Stimulated activated naive B cell treated with anti-CD40 and anti-IgM and Interleukin-4, amounts not matched to agents 10 μg/mL and 1 μg/mL and 100 μg/mL, for 72 hours (primary cell): ENCODE results near the gene CLEC16A.
A peak's percentile ranks its signal among the peaks of the same experiment; 100 is the strongest.

Experiments used
- ATAC-seq, 2 donors: fragments of 150-1000 bp; cut with Tn5 transposase; replicated peaks; 2 replicates each; pipeline ENCODE4 v1.10.0; 2021; ENCODE audit warnings: moderate library complexity in 1 of 2
- DNase-seq: peaks from one replicate; pipeline ENCODE4 v3.0.0; 2021
- H3K27ac Mint-ChIP-seq: one replicate; pipeline ENCODE4 v1.8.0; 2022; ENCODE audit warnings: mild to moderate bottlenecking, mixed read lengths
- H3K27me3 Mint-ChIP-seq, 2 donors: one replicate each; pipeline ENCODE4 v1.8.0; 2022; ENCODE audit warnings: mixed read lengths in 2 of 2
- H3K36me3 Mint-ChIP-seq, 2 donors: one replicate each; pipeline ENCODE4 v1.8.0; 2022; ENCODE audit warnings: mixed read lengths in 2 of 2, mild to moderate bottlenecking in 1 of 2
- H3K4me1 Mint-ChIP-seq, 2 donors: one replicate each; pipeline ENCODE4 v1.8.0; 2022; ENCODE audit warnings: mixed read lengths in 2 of 2, mild to moderate bottlenecking in 1 of 2
- H3K4me3 Mint-ChIP-seq, 2 donors: one replicate each; pipeline ENCODE4 v1.8.0; 2022; ENCODE audit warnings: mild to moderate bottlenecking in 2 of 2, mixed read lengths in 2 of 2, moderate library complexity in 1 of 2
- H3K9me3 Mint-ChIP-seq, 2 donors: one replicate each; pipeline ENCODE4 v1.8.0; 2022; ENCODE audit warnings: mixed read lengths in 2 of 2, mild to moderate bottlenecking in 1 of 2

CLEC16A gene

DNA sequence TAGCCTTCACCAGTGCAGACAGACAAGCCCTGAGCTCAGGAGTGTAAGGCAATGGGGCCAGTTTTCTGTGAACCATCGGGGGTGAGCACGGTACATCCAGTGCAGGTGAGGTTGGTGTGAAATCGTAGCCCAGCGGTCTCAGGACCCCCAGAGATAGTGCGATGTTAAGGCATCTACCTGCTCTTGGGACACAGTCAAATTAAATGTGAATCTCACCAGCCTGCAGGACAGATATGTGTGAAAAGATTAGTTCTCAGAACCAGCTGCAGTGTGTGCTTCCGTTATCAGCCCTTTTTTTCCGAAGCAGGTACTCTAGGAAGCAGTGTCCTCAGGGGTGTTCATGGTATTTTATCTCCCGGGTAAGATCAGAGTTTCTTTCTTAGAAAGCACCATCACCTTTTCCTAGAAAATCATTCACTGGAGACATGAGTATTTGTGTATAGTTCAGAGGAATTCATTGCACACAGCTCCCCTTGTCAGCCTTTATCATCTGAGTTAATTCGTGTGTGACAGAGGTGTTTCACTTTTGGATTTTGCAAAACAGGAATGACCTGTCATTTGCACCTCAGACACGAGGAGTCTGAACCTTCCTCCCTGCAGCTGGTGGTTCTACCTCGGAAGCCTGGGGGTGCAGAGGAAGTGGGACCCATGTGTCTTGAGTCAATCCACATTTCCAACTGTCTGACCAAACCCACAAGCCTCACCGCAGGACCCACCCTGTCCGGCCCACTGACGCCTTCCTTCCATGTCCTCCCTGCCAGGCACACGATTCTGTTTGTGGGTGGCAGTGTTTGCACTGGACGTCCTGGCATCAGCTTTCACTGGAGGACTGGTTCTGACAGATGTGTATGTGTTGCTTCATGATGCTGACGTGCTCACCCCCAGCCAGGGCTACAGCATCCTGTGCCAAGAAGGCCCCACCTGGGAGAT, 107.8 kb downstream of the CLEC16A start:
- H3K27me3 Mint-ChIP-seq: no peaks in the 10 kb centered on the region
- ATAC-seq (peak; percentile 88 to 89), DNase-seq (peak; percentile 88)
- peak overlapping the region; percentile 18 to 23 for H3K4me3 Mint-ChIP-seq
- H3K36me3 Mint-ChIP-seq: peaks cover 64 to 81% of the 10 kb centered on the region in 2 donors
- H3K4me1 Mint-ChIP-seq: peaks cover 55 to 87% of the 10 kb centered on the region in 2 donors
- H3K9me3 Mint-ChIP-seq: no peaks in the 10 kb centered on the region
- H3K27ac Mint-ChIP-seq: peak overlapping the region; percentile 97

DNA sequence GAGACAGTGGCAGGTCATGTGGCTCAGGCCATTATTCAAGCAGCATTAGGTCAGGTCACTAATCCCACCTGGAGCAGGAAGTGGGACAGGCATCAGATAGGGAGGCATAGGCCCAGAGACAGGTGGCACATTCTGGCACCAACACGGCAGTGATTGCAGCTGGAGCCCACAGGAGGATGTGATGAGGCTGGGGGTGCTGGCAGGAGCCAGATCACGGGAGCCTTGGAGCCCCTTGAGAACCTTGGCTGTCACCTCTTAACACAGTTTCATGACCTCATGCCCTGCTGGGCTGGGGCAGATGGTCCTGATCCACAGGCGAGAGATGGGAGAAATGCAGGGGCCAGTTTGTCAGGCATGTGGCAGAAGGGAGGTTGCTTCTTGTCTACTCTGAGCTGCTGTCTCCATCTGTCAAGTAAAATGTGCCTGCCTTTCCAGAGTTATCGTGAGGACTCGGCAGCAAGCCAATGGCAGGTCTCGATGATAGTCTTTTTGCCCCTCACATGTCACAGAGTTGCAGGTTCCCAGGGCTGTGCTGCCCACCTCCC, 109.6 kb downstream of the CLEC16A start:
- DNase-seq (no peak), ATAC-seq (no peak)
- no peaks in the 10 kb centered on the region for H3K9me3 Mint-ChIP-seq
- no peak overlapping the region for H3K4me3 Mint-ChIP-seq
- peaks cover 50 to 68% of the 10 kb centered on the region in 2 donors for H3K4me1 Mint-ChIP-seq
- H3K27me3 Mint-ChIP-seq: no peaks in the 10 kb centered on the region
- peak overlapping the region; percentile 57 for H3K27ac Mint-ChIP-seq
- peaks cover 53 to 73% of the 10 kb centered on the region in 2 donors for H3K36me3 Mint-ChIP-seq

DNA sequence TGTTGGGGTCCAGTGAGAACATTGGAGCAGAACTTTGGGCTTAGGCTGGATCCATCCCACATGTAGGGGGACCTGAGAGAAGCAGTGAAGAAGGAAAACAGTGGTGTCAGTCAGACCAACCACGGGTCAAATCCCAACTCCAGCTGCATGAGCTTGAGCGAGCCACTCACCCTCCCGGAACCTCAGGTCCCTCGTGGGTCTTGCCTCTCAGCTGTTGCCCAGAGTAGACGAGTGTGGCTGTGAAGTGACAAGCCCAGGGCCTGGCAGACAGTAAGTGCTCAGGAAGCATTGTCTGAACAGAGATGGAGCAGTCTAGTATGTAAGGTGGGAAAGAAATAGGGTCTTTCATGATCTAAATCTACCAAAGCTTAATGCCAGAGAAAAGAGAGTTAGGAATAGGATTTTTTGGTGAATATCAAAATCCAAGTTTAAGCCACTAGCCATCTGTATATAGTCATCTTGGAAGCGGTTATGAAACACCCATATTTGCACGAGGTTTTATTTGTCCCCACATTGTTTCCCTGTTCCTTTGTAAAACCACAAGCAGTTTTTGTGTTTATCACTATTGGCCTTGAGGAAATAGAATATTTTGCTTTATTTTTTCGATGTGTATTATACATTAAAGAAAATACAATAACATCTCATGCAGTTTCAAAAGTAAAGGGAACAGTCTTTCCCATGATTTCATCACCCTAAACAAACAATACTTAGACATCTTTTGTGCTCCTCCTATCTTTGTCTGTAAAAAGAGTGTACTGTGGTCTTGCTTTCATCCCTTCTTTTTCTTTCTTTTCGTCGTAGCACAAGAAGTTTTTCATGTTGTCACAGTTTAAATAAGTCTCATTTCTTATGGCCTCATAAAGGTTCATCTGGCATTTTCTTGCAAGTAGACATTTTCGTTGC, 112.0 kb downstream of the CLEC16A start:
- no peak for ATAC-seq
- H3K4me1 Mint-ChIP-seq: peaks cover 33 to 51% of the 10 kb centered on the region in 2 donors
- peak overlapping the region; percentile 81 for H3K27ac Mint-ChIP-seq
- DNase-seq: no peak
- H3K9me3 Mint-ChIP-seq: no peaks in the 10 kb centered on the region
- no peaks in the 10 kb centered on the region for H3K27me3 Mint-ChIP-seq
- H3K36me3 Mint-ChIP-seq: peaks cover 57 to 74% of the 10 kb centered on the region in 2 donors
- no peak overlapping the region for H3K4me3 Mint-ChIP-seq

DNA sequence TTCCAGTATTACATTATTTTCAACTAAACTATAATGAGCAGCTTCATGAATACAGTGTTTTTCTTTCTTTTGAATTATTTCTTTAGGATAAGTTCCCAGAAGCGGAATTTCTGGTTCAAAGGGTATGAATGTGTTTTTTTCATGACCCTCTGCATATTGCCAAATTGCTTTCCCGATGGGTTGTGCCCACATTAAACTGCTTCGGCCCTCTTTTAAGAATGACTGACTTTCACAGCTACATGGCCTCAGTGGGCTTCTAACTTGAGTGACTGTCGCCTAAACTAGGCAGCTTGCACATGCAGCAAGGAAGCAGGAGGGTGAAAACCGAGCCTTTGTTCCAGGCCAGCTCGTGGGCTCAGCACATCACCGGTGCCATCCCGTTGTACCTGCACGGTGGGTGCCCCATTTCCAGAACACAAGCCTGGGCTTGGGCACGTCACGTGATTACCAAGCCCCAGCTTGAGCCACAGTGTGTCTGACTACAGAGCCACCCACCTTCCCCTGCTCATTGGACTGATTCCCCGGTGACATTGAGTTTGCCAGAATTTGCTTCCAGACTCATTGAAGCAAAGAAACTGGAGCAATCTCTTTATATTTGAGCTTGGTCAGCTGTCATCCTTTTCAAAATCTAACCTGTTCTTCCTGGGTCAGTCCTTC, 112.8 kb downstream of the CLEC16A start:
- ATAC-seq (no peak), DNase-seq (no peak)
- Mint-ChIP-seq H3K9me3 (no peaks in the 10 kb centered on the region), H3K36me3 (peaks cover 62 to 77% of the 10 kb centered on the region in 2 donors), H3K4me3 (no peak overlapping the region), H3K27ac (peak overlapping the region; percentile 4), H3K4me1 (peaks cover 25 to 49% of the 10 kb centered on the region in 2 donors), H3K27me3 (no peaks in the 10 kb centered on the region)

DNA sequence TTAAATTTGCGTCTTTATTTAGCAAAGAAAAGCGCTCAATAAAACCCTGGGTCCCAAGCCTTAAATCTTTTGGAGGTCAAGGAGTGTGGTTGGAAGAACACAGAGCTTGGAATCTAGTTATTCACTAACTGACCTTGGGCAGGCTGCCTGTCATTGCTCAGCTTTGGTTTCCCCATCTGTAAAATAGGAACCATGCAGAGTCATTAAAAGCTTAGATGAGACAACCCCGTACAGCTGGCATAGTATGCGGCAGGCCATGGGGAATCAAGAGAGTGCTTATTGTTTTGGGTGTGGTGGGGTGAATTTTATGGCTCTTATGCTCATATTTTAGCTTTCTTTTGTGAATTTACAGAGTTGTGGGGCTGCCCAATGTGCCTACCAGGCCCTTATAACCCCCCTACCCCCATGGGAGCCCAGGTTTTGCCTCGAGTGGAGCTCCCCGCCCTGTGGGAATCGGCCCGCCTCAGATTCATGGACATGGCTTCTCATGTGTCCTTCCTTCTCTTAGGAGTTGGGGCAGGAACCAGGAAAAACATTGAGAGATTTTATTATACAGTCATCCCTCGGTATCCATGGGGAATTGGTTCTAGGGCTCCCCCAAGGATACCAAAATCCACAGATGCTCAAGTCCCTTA, 113.5 kb downstream of the CLEC16A start:
- H3K27me3 Mint-ChIP-seq: no peaks in the 10 kb centered on the region
- H3K9me3 Mint-ChIP-seq: no peaks in the 10 kb centered on the region
- peaks cover 62 to 70% of the 10 kb centered on the region in 2 donors for H3K36me3 Mint-ChIP-seq
- ATAC-seq (no peak), DNase-seq (no peak)
- H3K27ac Mint-ChIP-seq: peak overlapping the region; percentile 81
- no peak overlapping the region for H3K4me3 Mint-ChIP-seq
- peaks cover 18 to 42% of the 10 kb centered on the region in 2 donors for H3K4me1 Mint-ChIP-seq

DNA sequence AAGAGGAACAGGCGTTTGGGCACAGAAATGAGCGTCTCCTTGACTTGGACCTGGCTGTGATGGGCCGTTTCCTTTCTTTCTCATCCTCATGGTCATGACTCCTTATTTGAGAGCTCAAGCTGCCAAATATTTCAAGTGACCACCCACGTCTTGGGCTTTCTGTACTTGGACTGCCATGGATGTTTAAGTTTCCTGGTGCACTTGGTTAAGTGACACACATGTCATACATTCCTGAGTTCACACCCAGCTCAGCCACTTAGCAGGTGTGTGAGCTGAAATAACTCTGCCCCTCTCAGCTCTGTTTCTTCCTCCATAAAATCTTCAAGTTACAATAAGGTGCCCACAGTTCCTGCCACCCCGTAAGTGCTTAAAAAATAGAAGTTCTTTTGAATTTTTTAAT, 114.5 kb downstream of the CLEC16A start:
- ATAC-seq (no peak), DNase-seq (no peak)
- no peak overlapping the region for H3K4me3 Mint-ChIP-seq
- peak overlapping the region; percentile 51 for H3K27ac Mint-ChIP-seq
- H3K36me3 Mint-ChIP-seq: peaks cover 67 to 72% of the 10 kb centered on the region in 2 donors
- no peaks in the 10 kb centered on the region for H3K9me3 Mint-ChIP-seq
- H3K4me1 Mint-ChIP-seq: peaks cover 18 to 40% of the 10 kb centered on the region in 2 donors
- H3K27me3 Mint-ChIP-seq: no peaks in the 10 kb centered on the region

DNA sequence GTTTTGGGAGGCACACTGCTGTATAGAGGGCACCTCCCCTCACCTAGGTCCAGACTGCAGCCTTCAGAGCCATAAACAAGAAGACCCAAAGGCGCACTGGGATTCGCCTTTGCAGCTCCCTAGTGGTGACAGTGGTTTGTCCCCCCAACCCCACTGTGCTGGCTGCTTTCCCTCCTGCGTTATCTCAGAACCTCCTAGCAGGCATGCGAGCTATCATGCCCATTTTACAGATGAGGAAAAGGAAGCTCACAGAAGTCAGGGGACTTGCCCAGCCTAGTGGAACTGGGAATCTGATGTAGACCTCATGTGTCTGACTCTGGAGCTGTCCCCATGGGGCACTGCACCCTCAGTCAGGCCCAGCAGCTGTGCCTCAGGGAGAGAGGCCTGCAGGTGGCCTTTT, 115.2 kb downstream of the CLEC16A start:
- ATAC-seq (no peak), DNase-seq (no peak)
- Mint-ChIP-seq H3K9me3 (no peaks in the 10 kb centered on the region), H3K36me3 (peaks cover 70 to 73% of the 10 kb centered on the region in 2 donors), H3K27me3 (no peaks in the 10 kb centered on the region), H3K27ac (no peak overlapping the region), H3K4me1 (peaks cover 15 to 41% of the 10 kb centered on the region in 2 donors), H3K4me3 (no peak overlapping the region)

DNA sequence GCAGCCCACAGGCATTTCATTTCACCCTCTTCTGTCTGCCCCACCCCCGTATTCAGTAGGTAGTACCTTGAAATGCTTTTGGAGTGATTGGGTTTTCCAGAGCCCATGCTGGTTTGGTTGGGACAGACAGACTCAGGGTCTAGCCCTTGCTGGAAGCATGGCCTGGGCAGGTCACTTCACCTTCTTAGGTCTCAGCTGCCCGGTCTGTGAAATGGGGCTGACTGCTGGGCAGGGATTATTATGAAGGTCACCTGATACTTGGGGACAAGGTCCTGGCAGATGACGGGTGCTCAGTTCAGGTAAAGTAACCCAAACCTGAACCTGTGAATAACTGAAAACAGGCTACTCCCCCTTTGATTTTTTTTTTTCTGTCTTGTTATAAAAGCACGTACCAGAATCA, 116.0 kb downstream of the CLEC16A start:
- Mint-ChIP-seq H3K4me1 (peaks cover 13 to 35% of the 10 kb centered on the region in 2 donors), H3K9me3 (no peaks in the 10 kb centered on the region), H3K27ac (peak overlapping the region; percentile 67), H3K4me3 (no peak overlapping the region), H3K27me3 (no peaks in the 10 kb centered on the region), H3K36me3 (peaks cover 67 to 73% of the 10 kb centered on the region in 2 donors)
- no peak for ATAC-seq
- DNase-seq: no peak

DNA sequence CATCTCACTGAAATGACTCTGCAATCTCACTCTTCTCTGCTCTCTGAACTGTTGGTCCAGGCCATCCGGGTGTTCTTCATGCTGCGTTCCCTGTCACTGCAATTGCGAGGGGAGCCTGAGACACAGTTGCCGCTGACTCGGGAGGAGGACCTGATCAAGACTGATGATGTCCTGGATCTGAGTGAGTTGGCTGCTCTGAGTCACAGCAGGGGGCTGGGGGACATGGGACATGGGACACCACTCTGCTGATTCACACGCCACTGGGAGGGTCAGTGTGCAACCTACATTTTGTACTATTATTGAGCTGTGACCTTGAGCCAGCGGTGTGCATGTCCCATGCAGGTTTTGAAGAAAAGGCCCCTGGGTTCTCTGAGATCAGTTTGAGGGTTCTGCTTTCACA, 116.5 kb downstream of the CLEC16A start:
- Mint-ChIP-seq H3K36me3 (peaks cover 66 to 73% of the 10 kb centered on the region in 2 donors), H3K27me3 (no peaks in the 10 kb centered on the region), H3K4me1 (peaks cover 12 to 33% of the 10 kb centered on the region in 2 donors), H3K4me3 (peak overlapping the region in 1 of 2 donors; percentile 1), H3K27ac (no peak overlapping the region), H3K9me3 (no peaks in the 10 kb centered on the region)
- no peak for ATAC-seq
- no peak for DNase-seq

DNA sequence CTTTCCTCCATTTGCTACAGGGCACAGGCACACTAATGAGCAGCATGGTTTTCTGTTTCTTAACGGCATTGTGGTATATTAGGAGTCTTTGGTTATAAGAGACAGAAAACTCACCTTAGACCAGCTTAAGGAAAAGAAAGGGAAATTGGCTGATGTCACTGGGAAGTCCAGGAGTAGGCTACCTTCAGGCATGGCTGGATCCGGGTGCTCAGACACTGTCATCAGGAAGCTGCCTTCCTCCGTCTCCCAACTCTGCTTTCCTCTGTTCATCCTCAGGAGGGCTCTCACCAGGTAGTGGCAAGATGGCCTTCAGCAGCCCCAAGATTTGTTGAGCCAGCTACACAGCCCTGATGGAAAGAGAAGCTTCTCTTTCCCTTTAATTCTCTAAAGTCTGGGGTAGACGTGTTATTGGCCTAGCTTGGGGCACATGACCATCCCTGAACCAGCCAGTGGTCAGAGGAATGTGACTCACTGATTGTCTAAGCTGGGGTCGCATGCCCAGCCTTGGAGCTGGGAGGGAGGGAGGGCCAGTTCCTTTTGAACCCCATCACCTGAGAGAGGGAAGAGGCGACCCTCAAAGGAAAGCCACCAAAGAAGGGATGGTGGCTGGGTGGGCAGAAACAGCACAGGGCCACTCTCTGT, 117.4 kb downstream of the CLEC16A start:
- Mint-ChIP-seq H3K27me3 (no peaks in the 10 kb centered on the region), H3K27ac (no peak overlapping the region), H3K9me3 (no peaks in the 10 kb centered on the region), H3K36me3 (peaks cover 60 to 70% of the 10 kb centered on the region in 2 donors), H3K4me1 (peaks cover 5 to 27% of the 10 kb centered on the region in 2 donors), H3K4me3 (no peak overlapping the region)
- no peak for DNase-seq
- ATAC-seq: no peak

DNA sequence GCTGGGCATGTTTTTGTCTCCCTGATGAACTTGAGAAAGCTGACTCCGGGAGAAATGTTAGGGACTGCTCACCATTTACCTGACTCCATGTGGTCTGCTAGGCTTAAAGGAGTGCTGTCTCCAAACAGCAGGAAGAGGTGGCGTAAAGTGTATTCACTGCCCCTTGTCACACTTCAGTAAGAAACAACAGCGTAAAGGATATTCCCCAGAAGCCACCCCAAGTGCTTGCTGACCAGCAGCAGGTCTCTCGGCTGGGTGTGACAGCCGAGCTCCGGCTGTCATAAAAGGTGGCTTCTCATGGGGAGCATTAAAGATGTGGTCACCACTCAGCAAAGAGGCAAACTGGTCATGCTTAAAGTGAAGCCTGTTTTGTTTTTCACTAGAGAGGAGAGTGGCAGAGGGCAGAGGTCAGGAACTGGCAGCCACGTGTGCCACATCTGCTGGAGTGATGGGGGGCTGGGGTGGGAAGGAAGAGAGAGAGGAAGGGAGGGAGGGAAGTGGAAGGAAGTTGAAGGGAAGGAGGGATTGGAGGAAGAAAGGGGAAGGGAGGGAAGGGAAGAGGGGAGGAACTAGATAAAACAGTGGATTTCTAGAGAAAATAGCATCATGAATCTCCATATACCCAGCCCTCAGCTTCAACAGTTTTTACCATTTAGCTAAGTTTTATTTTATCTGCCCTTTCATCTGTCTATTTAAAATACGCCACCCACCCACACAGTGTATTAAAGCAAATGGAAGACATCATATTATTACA, 119.3 kb downstream of the CLEC16A start:
- no peaks in the 10 kb centered on the region for H3K9me3 Mint-ChIP-seq
- ATAC-seq: no peak
- H3K27ac Mint-ChIP-seq: peak overlapping the region; percentile 67
- DNase-seq: no peak
- H3K4me3 Mint-ChIP-seq: no peak overlapping the region
- H3K27me3 Mint-ChIP-seq: no peaks in the 10 kb centered on the region
- H3K36me3 Mint-ChIP-seq: peaks cover 60 to 78% of the 10 kb centered on the region in 2 donors
- peaks cover 5 to 26% of the 10 kb centered on the region in 2 donors for H3K4me1 Mint-ChIP-seq

DNA sequence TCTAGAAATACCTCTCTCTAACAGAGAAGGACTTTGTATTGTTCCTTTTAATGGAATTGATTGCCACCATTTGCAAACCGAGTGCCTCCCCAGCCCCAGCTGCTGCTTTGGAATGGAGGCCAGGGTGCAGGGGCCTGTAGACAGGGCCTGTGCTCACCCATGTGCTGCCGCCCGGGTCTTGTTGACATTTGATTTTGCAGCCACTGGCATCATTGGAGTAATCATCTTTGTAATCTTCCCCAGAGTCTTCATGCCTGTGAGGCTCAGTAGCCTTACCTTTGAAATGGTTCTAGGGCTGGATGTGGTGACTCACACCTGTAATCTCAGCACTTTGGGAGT, 119.8 kb downstream of the CLEC16A start:
- no peaks in the 10 kb centered on the region for H3K9me3 Mint-ChIP-seq
- no peak overlapping the region for H3K27ac Mint-ChIP-seq
- no peak overlapping the region for H3K4me3 Mint-ChIP-seq
- H3K4me1 Mint-ChIP-seq: peaks cover 5 to 26% of the 10 kb centered on the region in 2 donors
- H3K36me3 Mint-ChIP-seq: peaks cover 56 to 73% of the 10 kb centered on the region in 2 donors
- ATAC-seq (no peak), DNase-seq (no peak)
- no peaks in the 10 kb centered on the region for H3K27me3 Mint-ChIP-seq
